GM12873 (cell line): ENCODE data around the gene TMEM120B.

Source experiments
- TF ChIP-seq, protein P1 (sequence below): IDR thresholded peaks from 2 replicates; pipeline ENCODE4 v1.5.1; 2012; ENCODE audit warnings: low read depth, mild to moderate bottlenecking, moderate library complexity, low read length, control low read depth; ENCODE audit not compliant: insufficient read depth; ENCODE audit errors: missing control alignments

The TMEM120B gene

GRCh38 chr12:121830134-121830533, 117.6 kb downstream of the TMEM120B start:
- TF ChIP-seq, protein P1, sequence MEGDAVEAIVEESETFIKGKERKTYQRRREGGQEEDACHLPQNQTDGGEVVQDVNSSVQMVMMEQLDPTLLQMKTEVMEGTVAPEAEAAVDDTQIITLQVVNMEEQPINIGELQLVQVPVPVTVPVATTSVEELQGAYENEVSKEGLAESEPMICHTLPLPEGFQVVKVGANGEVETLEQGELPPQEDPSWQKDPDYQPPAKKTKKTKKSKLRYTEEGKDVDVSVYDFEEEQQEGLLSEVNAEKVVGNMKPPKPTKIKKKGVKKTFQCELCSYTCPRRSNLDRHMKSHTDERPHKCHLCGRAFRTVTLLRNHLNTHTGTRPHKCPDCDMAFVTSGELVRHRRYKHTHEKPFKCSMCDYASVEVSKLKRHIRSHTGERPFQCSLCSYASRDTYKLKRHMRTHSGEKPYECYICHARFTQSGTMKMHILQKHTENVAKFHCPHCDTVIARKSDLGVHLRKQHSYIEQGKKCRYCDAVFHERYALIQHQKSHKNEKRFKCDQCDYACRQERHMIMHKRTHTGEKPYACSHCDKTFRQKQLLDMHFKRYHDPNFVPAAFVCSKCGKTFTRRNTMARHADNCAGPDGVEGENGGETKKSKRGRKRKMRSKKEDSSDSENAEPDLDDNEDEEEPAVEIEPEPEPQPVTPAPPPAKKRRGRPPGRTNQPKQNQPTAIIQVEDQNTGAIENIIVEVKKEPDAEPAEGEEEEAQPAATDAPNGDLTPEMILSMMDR = no peak

DNA sequence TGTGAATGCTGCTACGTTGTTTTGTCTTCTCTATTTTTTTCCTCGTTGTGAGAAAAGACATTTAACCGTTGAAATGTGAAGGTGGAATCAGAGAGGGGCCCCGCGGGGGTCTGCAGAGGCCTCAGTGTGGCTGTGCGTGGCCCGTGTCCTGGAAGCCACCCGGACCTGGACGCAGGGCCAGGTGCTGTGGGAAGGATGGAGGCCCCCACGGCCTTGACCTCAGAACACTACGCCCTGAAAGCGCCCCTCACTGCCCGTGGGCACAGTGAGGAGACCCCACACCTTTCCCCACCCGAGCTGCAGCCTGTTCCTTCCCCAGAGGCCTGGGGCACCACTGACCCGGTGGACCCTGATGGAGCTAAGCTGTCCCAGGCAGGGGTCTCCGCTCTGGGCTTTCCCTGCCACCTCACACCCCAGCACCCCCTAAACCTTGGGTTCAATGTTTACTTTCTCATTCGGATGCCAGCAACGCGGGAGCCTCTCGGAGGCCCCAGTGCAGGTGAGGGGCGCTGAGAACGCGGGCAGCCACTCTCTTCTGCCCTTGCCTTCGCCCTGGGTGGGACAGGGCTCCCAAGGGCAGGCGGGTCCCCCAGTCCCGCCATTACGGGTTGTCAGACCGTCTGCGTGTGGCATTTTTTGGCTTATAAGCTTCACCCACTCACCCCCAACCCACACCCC, 118.2 kb downstream of the TMEM120B start:
- TF ChIP-seq, protein P1 = no peak
